HUES48 (cell line): ENCODE measurements around the gene OGFR.

Source experiments
- H3K27ac ChIP-seq: one replicate; pipeline ENCODE4 v1.7.0; 2013; ENCODE audit warnings: low read depth, low read length, inconsistent platforms
- H3K27me3 ChIP-seq: 2 replicates; pipeline ENCODE4 v1.6.1; 2013; ENCODE audit warnings: mild to moderate bottlenecking, low read length; ENCODE audit not compliant: control insufficient read depth, insufficient read depth
- H3K36me3 ChIP-seq: 2 replicates; pipeline ENCODE4 v1.6.1; 2013; ENCODE audit warnings: low read length; ENCODE audit not compliant: control insufficient read depth, insufficient read depth
- H3K4me1 ChIP-seq: 2 replicates; pipeline ENCODE4 v1.6.1; 2013; ENCODE audit warnings: mild to moderate bottlenecking, low read length; ENCODE audit not compliant: control insufficient read depth, insufficient read depth
- H3K4me3 ChIP-seq: 2 replicates; pipeline ENCODE4 v1.5.1; 2013; ENCODE audit warnings: mild to moderate bottlenecking, low read depth, low read length
- H3K9ac ChIP-seq: 2 replicates; pipeline ENCODE4 v1.6.1; 2013; ENCODE audit warnings: mild to moderate bottlenecking, low read depth, low read length, moderate library complexity
- H3K9me3 ChIP-seq: 2 replicates; pipeline ENCODE4 v1.6.1; 2013; ENCODE audit warnings: low read length; ENCODE audit not compliant: control insufficient read depth, insufficient read depth

OGFR gene

GRCh38 chr20:62812181-62812906, 7.7 kb downstream of the OGFR start:
- Histone ChIP-seq H3K4me3 (no peak overlapping the region), H3K27ac (no peak overlapping the region), H3K36me3 (peaks cover 48% of the 10 kb centered on the region), H3K4me1 (peaks cover 9% of the 10 kb centered on the region; the same call in 1 of the 2 replicates), H3K9ac (no peak overlapping the region), H3K27me3 (peaks cover 6% of the 10 kb centered on the region), H3K9me3 (no peaks in the 10 kb centered on the region)

- Histone ChIP-seq H3K27ac (no peak overlapping the region), H3K36me3 (peaks cover 45% of the 10 kb centered on the region), H3K4me1 (peaks cover 10% of the 10 kb centered on the region; the same call in 1 of the 2 replicates)
Measured at GRCh38 chr20:62812907-62813200, 8.2 kb downstream of the OGFR start.

GRCh38 chr20:62813588-62813987, 9.0 kb downstream of the OGFR start:
- no peak overlapping the region for H3K9ac ChIP-seq
- peaks cover 41% of the 10 kb centered on the region for H3K36me3 ChIP-seq
- H3K27ac ChIP-seq: no peak overlapping the region

More at GRCh38 chr20:62812907-62813200, 8.2 kb downstream of the OGFR start:
- H3K4me3 ChIP-seq: no peak overlapping the region
- no peaks in the 10 kb centered on the region for H3K9me3 ChIP-seq
- peaks cover 9% of the 10 kb centered on the region for H3K27me3 ChIP-seq
- no peak overlapping the region for H3K9ac ChIP-seq

GRCh38 chr20:62814060-62814708, 9.5 kb downstream of the OGFR start:
- peaks cover 13% of the 10 kb centered on the region; the same call in 1 of the 2 replicates for H3K4me1 ChIP-seq
- H3K27ac ChIP-seq: no peak overlapping the region
- H3K4me3 ChIP-seq: no peak overlapping the region
- peaks cover 37% of the 10 kb centered on the region for H3K36me3 ChIP-seq
- peaks cover 9% of the 10 kb centered on the region for H3K27me3 ChIP-seq
- no peak overlapping the region for H3K9ac ChIP-seq
- H3K9me3 ChIP-seq: no peaks in the 10 kb centered on the region

More at GRCh38 chr20:62813588-62813987, 9.0 kb downstream of the OGFR start:
- Histone ChIP-seq H3K4me1 (peaks cover 13% of the 10 kb centered on the region; the same call in 1 of the 2 replicates), H3K27me3 (peaks cover 9% of the 10 kb centered on the region), H3K4me3 (no peak overlapping the region), H3K9me3 (no peaks in the 10 kb centered on the region)

GRCh38 chr20:62814709-62815065, 10.1 kb downstream of the OGFR start:
- H3K9ac ChIP-seq: no peak overlapping the region
- no peak overlapping the region for H3K27ac ChIP-seq
- H3K4me1 ChIP-seq: peaks cover 13% of the 10 kb centered on the region; the same call in 1 of the 2 replicates
- peaks cover 9% of the 10 kb centered on the region for H3K27me3 ChIP-seq
- no peak overlapping the region for H3K4me3 ChIP-seq
- H3K9me3 ChIP-seq: no peaks in the 10 kb centered on the region
- peaks cover 34% of the 10 kb centered on the region for H3K36me3 ChIP-seq

GRCh38 chr20:62815066-62815991, 10.7 kb downstream of the OGFR start:
- Histone ChIP-seq H3K4me3 (peak overlapping the region; percentile 68), H3K9ac (no peak overlapping the region), H3K9me3 (no peaks in the 10 kb centered on the region), H3K27me3 (peaks cover 9% of the 10 kb centered on the region), H3K27ac (peak overlapping the region; percentile 66), H3K4me1 (peaks cover 13% of the 10 kb centered on the region; the same call in 1 of the 2 replicates), H3K36me3 (peaks cover 34% of the 10 kb centered on the region)

- peaks cover 28% of the 10 kb centered on the region for H3K36me3 ChIP-seq
Measured at GRCh38 chr20:62816031-62816883, 11.6 kb downstream of the OGFR start.

GRCh38 chr20:62816884-62817873, 12.5 kb downstream of the OGFR start, which contains the start of gene COL9A3:
Gene COL9A3, plus strand, starts transcription at chr20:62817050. Its CDS starts 15 bp downstream, at chr20:62817065.
- peaks cover 9% of the 10 kb centered on the region for H3K27me3 ChIP-seq
- H3K4me3 ChIP-seq: peak within 1 kb of the TSS; percentile 68
- peak within 1 kb of the TSS; percentile 66 for H3K27ac ChIP-seq
- H3K9me3 ChIP-seq: no peaks in the 10 kb centered on the region
- H3K36me3 ChIP-seq: peaks cover 18% of the 10 kb centered on the region
- peak within 1 kb of the TSS; percentile 65 for H3K9ac ChIP-seq
- peaks cover 13% of the 10 kb centered on the region; the same call in 1 of the 2 replicates for H3K4me1 ChIP-seq

More at GRCh38 chr20:62816031-62816883, 11.6 kb downstream of the OGFR start:
- peak overlapping the region; percentile 68 for H3K4me3 ChIP-seq
- no peaks in the 10 kb centered on the region for H3K9me3 ChIP-seq
- H3K4me1 ChIP-seq: peaks cover 13% of the 10 kb centered on the region; the same call in 1 of the 2 replicates
- H3K27me3 ChIP-seq: peaks cover 9% of the 10 kb centered on the region
- H3K27ac ChIP-seq: peak overlapping the region; percentile 66
- peak overlapping the region; percentile 48 for H3K9ac ChIP-seq

- peaks cover 11% of the 10 kb centered on the region for H3K36me3 ChIP-seq
- H3K9me3 ChIP-seq: no peaks in the 10 kb centered on the region
- no peak overlapping the region for H3K27ac ChIP-seq
- H3K4me3 ChIP-seq: peak overlapping the region; percentile 54; the same call in 1 of the 2 replicates
- H3K9ac ChIP-seq: no peak overlapping the region
- peaks cover 9% of the 10 kb centered on the region for H3K27me3 ChIP-seq
- H3K4me1 ChIP-seq: peaks cover 14% of the 10 kb centered on the region; the same call in 1 of the 2 replicates
Measured at GRCh38 chr20:62817975-62818591, 13.4 kb downstream of the OGFR start.
